ENCODE results near the gene ALOX12B. TPM values are rescaled to one million over a fixed set of nuclear protein-coding genes. Genes with fewer than 3 reads are reported as not detected.
A peak's percentile ranks its signal among the peaks of the same experiment; 100 is the strongest.

The ALOX12B gene
- total and polyA plus RNA-seq, 2 of the 13 experiments (the other 11 are each of a cell fraction or from before 2014, with no cell fraction given) = 0.13 TPM; not detected in 1

DNA sequence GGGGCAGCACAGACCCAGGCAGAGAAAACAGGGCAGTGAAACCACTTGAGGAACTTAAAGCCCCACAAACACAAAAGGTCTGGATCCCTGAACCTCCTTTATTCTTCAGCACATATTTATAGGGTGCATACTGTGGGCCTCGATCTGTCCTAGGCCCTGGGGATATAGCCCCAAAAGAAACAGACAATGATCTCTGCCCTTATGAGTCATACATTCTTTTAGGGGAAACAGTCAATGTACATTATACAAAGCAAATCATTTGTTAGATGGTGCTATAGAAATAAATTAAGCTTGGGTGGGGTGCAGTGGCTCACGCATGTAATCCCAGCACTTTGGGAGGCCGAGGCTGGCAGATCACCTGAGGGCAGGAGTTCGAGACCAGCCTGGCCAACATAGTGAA lies 46.4 kb upstream of the ALOX12B start:
- H3K36me3 ChIP-seq (replicated peaks in 1 of 2; ENCODE audit: control insufficient read depth in 1 of 2, insufficient read depth in 2 of 2, low read length in 2 of 2) = no peaks in the 10 kb centered on the region
- peaks cover 0 to 8% of the 10 kb centered on the region in 2 experiments; a peak in 1 of 5 replicates for H3K27me3 ChIP-seq (ENCODE audit: control insufficient read depth in 1 of 2, insufficient read depth in 2 of 2, low read length in 2 of 2)
- no peak for FAIRE-seq
- in situ Hi-C loops (cut with HindIII; ENCODE audit: extremely low pct_ligation_motif_present, low pct_unique_long_range_greater_than_20kb) (no loop called here), intact Hi-C loops (cut with micrococcal nuclease; ENCODE audit: unreplicated experiment) (no loop called here)
- POLR2A ChIA-PET = interaction anchor here (0.9 to 1.9 kb wide), 3 partner anchors 15 to 89 kb away, joined by 3 to 14 read pairs (median 3); no protein-coding TSS in a partner anchor
- TF ChIP-seq FOSL2 (CRISPR knock-in tag; IDR thresholded peaks at IDR 0.05) (peak; percentile 65), ERF (CRISPR knock-in tag; IDR thresholded peaks at IDR 0.05) (no peak), HNRNPL (IDR thresholded peaks at IDR 0.05; ENCODE audit: low read depth, low read length) (no peak), ZNF296 (CRISPR knock-in tag; conservative IDR thresholded peaks at IDR 0.05) (no peak), TP53 (CRISPR knock-in tag; conservative IDR thresholded peaks at IDR 0.05) (no peak), TGIF2 (CRISPR knock-in tag; IDR thresholded peaks at IDR 0.05) (no peak), DPF2 (CRISPR knock-in tag; IDR thresholded peaks at IDR 0.05; ENCODE audit: borderline replicate concordance, low read depth) (no peak), ZMYM3 (CRISPR knock-in tag; IDR thresholded peaks at IDR 0.05) (peak; percentile 14; the same call in 1 of the 2 replicates), ZNF776 (CRISPR knock-in tag; IDR thresholded peaks at IDR 0.05) (no peak)
- TF ChIP-seq, protein P1, sequence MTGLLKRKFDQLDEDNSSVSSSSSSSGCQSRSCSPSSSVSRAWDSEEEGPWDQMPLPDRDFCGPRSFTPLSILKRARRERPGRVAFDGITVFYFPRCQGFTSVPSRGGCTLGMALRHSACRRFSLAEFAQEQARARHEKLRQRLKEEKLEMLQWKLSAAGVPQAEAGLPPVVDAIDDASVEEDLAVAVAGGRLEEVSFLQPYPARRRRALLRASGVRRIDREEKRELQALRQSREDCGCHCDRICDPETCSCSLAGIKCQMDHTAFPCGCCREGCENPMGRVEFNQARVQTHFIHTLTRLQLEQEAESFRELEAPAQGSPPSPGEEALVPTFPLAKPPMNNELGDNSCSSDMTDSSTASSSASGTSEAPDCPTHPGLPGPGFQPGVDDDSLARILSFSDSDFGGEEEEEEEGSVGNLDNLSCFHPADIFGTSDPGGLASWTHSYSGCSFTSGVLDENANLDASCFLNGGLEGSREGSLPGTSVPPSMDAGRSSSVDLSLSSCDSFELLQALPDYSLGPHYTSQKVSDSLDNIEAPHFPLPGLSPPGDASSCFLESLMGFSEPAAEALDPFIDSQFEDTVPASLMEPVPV (CRISPR knock-in tag; IDR thresholded peaks at IDR 0.05) = 0 out of 2 replicates have a peak, but pooled peaks have one; percentile 28
- TF ChIP-seq, protein P2, sequence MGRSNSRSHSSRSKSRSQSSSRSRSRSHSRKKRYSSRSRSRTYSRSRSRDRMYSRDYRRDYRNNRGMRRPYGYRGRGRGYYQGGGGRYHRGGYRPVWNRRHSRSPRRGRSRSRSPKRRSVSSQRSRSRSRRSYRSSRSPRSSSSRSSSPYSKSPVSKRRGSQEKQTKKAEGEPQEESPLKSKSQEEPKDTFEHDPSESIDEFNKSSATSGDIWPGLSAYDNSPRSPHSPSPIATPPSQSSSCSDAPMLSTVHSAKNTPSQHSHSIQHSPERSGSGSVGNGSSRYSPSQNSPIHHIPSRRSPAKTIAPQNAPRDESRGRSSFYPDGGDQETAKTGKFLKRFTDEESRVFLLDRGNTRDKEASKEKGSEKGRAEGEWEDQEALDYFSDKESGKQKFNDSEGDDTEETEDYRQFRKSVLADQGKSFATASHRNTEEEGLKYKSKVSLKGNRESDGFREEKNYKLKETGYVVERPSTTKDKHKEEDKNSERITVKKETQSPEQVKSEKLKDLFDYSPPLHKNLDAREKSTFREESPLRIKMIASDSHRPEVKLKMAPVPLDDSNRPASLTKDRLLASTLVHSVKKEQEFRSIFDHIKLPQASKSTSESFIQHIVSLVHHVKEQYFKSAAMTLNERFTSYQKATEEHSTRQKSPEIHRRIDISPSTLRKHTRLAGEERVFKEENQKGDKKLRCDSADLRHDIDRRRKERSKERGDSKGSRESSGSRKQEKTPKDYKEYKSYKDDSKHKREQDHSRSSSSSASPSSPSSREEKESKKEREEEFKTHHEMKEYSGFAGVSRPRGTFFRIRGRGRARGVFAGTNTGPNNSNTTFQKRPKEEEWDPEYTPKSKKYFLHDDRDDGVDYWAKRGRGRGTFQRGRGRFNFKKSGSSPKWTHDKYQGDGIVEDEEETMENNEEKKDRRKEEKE (IDR thresholded peaks at IDR 0.05) = no peak
- TF ChIP-seq, protein P3, sequence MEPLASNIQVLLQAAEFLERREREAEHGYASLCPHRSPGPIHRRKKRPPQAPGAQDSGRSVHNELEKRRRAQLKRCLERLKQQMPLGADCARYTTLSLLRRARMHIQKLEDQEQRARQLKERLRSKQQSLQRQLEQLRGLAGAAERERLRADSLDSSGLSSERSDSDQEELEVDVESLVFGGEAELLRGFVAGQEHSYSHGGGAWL (CRISPR knock-in tag; IDR thresholded peaks at IDR 0.05) = no peak
- 5% methylated on average over 4 of the region's 4 CpGs for WGBS (ENCODE audit: low lambda C conversion rate)
- H3K9ac ChIP-seq (ENCODE audit: insufficient read depth, low read depth, low read length) = no peak overlapping the region
- H2AFZ ChIP-seq (ENCODE audit: low read length) = no peak overlapping the region
- BruUV-seq (replicated peaks) = no TSS peak
- no peak for ATAC-seq
- H3K4me2 ChIP-seq (ENCODE audit: low read depth, low read length) = peak overlapping the region; percentile 58
- no peaks in the 10 kb centered on the region for H3K79me2 ChIP-seq (ENCODE audit: insufficient read depth, low read length)
- CTCF ChIA-PET (ENCODE audit: low intra/inter-chr PET ratio, low total read pairs) = no interaction called here
- peak overlapping the region in 2 of 3 experiments; percentile 6 to 46; a peak in 1 of 6 replicates for H3K4me3 ChIP-seq (replicated peaks in 1 of 3; ENCODE audit: insufficient read depth in 1 of 3, low read depth in 2 of 3, low read length in 3 of 3)
- H4K20me1 ChIP-seq (ENCODE audit: insufficient read depth, low read length) = no peaks in the 10 kb centered on the region
- DNase-seq (ENCODE audit: low spot score) = no peak
- H3K27ac ChIP-seq (ENCODE audit: extremely low read length, insufficient read depth, low read length) = no peak overlapping the region
- peaks cover 37% of the 10 kb centered on the region for H3K4me1 ChIP-seq (ENCODE audit: insufficient read depth, low read length)
- H3K9me3 ChIP-seq (ENCODE audit: low read length) = no peaks in the 10 kb centered on the region

Data from HepG2 (cell line).